Measurements from ENCODE around the gene APPL1. TPM values are rescaled to one million over a fixed set of nuclear protein-coding genes. Genes with fewer than 3 reads are reported as not detected.

Gene APPL1
- total and polyA plus RNA-seq, 2 of the 13 experiments (the other 11 are each of a cell fraction or from before 2014, with no cell fraction given): 14.3 to 29.0 TPM

DNA sequence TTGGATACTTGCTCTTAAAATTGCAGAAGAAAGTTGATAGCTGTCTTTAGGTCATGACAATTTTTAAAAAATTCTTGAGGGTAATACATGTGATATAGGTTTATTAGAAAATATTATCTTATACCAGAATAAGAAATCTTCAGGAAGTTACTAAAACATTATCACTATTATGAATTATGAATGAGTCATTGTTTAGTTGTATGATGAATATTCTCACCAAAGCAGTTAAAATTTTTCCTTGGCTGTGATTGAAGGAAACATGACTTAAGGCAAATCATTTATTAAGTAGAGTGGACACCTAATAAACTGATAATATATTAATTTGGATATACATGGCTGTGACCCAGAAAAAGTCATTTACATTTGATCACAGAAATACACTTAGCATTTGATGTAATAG lies 30.1 kb downstream of the APPL1 start:
- H3K4me3 ChIP-seq (replicated peaks in 1 of 3; ENCODE audit: insufficient read depth in 1 of 3, low read depth in 2 of 3, low read length in 3 of 3): no peak overlapping the region
- DNase-seq (ENCODE audit: low spot score) (no peak), ATAC-seq (no peak), FAIRE-seq (no peak)
- H3K9ac ChIP-seq (ENCODE audit: insufficient read depth, low read depth, low read length): no peak overlapping the region
- no peaks in the 10 kb centered on the region; a peak in 1 of 5 replicates for H3K27me3 ChIP-seq (ENCODE audit: control insufficient read depth in 1 of 2, insufficient read depth in 2 of 2, low read length in 2 of 2)
- CTCF ChIA-PET (ENCODE audit: low intra/inter-chr PET ratio, low total read pairs): no interaction called here
- intact Hi-C loops (cut with micrococcal nuclease; ENCODE audit: unreplicated experiment): no loop called here
- no peak overlapping the region for H3K27ac ChIP-seq (ENCODE audit: extremely low read length, insufficient read depth, low read length)
- no peak overlapping the region for H3K4me2 ChIP-seq (ENCODE audit: low read depth, low read length)
- peaks cover 6 to 34% of the 10 kb centered on the region in 2 experiments; a peak in 3 of 5 replicates for H3K36me3 ChIP-seq (replicated peaks in 1 of 2; ENCODE audit: control insufficient read depth in 1 of 2, insufficient read depth in 2 of 2, low read length in 2 of 2)
- TF ChIP-seq HCFC1 (IDR thresholded peaks at IDR 0.05; ENCODE audit: low read depth, low read length) (no peak), PLRG1 (conservative IDR thresholded peaks at IDR 0.05) (no peak), GTF2F1 (IDR thresholded peaks at IDR 0.05; ENCODE audit: low read length) (no peak), TAF15 (IDR thresholded peaks at IDR 0.05; ENCODE audit: low read depth, low read length, poor library complexity, severe bottlenecking) (no peak), SIN3B (IDR thresholded peaks at IDR 0.05; ENCODE audit: low read length) (no peak), ZSCAN25 (CRISPR knock-in tag; IDR thresholded peaks at IDR 0.05) (no peak), GATAD1 (CRISPR knock-in tag; IDR thresholded peaks at IDR 0.05) (no peak), NCOA1 (CRISPR knock-in tag; IDR thresholded peaks at IDR 0.05) (no peak)
- TF ChIP-seq, protein P1, sequence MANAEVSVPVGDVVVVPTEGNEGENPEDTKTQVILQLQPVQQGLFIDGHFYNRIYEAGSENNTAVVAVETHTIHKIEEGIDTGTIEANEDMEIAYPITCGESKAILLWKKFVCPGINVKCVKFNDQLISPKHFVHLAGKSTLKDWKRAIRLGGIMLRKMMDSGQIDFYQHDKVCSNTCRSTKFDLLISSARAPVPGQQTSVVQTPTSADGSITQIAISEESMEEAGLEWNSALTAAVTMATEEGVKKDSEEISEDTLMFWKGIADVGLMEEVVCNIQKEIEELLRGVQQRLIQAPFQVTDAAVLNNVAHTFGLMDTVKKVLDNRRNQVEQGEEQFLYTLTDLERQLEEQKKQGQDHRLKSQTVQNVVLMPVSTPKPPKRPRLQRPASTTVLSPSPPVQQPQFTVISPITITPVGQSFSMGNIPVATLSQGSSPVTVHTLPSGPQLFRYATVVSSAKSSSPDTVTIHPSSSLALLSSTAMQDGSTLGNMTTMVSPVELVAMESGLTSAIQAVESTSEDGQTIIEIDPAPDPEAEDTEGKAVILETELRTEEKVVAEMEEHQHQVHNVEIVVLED (CRISPR knock-in tag; IDR thresholded peaks at IDR 0.05; ENCODE audit: borderline replicate concordance): no peak
- TF ChIP-seq, protein P2, sequence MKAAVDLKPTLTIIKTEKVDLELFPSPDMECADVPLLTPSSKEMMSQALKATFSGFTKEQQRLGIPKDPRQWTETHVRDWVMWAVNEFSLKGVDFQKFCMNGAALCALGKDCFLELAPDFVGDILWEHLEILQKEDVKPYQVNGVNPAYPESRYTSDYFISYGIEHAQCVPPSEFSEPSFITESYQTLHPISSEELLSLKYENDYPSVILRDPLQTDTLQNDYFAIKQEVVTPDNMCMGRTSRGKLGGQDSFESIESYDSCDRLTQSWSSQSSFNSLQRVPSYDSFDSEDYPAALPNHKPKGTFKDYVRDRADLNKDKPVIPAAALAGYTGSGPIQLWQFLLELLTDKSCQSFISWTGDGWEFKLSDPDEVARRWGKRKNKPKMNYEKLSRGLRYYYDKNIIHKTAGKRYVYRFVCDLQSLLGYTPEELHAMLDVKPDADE (CRISPR knock-in tag; IDR thresholded peaks at IDR 0.05): no peak
- TF ChIP-seq, protein P3, sequence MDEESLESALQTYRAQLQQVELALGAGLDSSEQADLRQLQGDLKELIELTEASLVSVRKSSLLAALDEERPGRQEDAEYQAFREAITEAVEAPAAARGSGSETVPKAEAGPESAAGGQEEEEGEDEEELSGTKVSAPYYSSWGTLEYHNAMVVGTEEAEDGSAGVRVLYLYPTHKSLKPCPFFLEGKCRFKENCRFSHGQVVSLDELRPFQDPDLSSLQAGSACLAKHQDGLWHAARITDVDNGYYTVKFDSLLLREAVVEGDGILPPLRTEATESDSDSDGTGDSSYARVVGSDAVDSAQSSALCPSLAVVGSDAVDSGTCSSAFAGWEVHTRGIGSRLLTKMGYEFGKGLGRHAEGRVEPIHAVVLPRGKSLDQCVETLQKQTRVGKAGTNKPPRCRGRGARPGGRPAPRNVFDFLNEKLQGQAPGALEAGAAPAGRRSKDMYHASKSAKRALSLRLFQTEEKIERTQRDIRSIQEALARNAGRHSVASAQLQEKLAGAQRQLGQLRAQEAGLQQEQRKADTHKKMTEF (CRISPR knock-in tag; IDR thresholded peaks at IDR 0.05): no peak
- TF ChIP-seq, protein P4, sequence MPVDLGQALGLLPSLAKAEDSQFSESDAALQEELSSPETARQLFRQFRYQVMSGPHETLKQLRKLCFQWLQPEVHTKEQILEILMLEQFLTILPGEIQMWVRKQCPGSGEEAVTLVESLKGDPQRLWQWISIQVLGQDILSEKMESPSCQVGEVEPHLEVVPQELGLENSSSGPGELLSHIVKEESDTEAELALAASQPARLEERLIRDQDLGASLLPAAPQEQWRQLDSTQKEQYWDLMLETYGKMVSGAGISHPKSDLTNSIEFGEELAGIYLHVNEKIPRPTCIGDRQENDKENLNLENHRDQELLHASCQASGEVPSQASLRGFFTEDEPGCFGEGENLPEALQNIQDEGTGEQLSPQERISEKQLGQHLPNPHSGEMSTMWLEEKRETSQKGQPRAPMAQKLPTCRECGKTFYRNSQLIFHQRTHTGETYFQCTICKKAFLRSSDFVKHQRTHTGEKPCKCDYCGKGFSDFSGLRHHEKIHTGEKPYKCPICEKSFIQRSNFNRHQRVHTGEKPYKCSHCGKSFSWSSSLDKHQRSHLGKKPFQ (CRISPR knock-in tag; IDR thresholded peaks at IDR 0.05; ENCODE audit: insufficient replicate concordance): no peak
- H3K9me3 ChIP-seq (ENCODE audit: low read length): no peaks in the 10 kb centered on the region
- in situ Hi-C loops (cut with HindIII; ENCODE audit: extremely low pct_ligation_motif_present, low pct_unique_long_range_greater_than_20kb): no loop called here
- BruUV-seq (replicated peaks): no TSS peak
- H3K79me2 ChIP-seq (ENCODE audit: insufficient read depth, low read length): no peaks in the 10 kb centered on the region
- H3K4me1 ChIP-seq (ENCODE audit: insufficient read depth, low read length): no peaks in the 10 kb centered on the region
- H4K20me1 ChIP-seq (ENCODE audit: insufficient read depth, low read length): no peaks in the 10 kb centered on the region
- POLR2A ChIA-PET: no interaction called here
- no peak overlapping the region for H2AFZ ChIP-seq (ENCODE audit: low read length)

All from HepG2 (cell line).